Measurements from ENCODE around the gene DYNC2H1. TPM values are rescaled to one million over a fixed set of nuclear protein-coding genes. Genes with fewer than 3 reads are reported as not detected.

The DYNC2H1 gene
- total RNA-seq, 1 donor from 2014 or later, result 7.2 TPM

DNA sequence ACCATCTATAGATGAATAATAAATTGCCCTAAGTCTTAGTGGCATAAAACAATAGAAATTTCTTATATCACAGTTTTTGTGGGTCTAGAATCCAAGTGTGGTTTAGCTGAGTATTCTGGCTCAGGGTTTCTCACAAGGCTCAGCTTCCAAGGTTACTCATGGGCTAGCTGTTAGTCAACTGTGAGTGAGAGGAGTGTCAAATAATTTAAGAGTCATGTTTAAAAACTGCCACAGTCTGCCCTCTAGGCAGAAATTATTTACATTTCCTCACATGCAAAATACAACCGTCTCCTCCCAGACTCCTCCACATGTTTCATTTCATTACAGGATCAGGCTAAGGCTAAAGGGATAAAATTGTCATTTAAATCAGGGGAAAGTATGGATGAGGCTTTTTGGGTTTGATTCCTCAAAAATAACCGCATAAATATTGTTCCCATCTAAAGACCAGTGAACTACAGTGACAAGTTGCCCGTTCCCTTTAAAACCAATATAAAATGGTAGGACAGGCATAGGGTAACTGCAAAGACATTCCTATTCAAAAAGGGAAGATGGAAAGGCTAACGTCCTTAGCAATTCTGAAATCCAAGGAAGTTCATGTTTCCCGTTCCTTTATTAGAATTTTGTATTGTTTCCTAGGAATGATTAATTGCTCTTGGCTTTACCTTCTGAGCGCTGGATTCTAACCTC is 324.3 kb downstream of the DYNC2H1 start:
- no peak overlapping the region for H3K27ac Mint-ChIP-seq (ENCODE audit: unreplicated experiment)
- H3K27me3 Mint-ChIP-seq (ENCODE audit: low read depth), result no peaks in the 10 kb centered on the region

DNA sequence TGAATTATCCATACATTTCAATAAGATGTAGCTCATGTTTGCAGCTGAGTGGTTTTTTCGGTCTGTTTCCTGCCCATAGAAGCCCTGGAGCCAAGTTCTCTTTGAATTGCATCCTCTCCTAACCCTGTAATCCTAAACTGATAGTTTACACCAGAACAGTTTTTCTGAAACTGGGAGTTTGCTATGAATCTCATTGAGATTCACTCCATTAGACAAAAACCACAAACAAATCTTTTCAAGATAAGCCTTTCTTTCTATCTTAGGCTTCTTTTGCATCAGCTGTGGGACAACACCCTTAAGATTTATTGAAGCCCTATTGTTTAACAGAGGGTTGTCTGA is 324.8 kb downstream of the DYNC2H1 start:
- TF ChIP-seq, protein P1, sequence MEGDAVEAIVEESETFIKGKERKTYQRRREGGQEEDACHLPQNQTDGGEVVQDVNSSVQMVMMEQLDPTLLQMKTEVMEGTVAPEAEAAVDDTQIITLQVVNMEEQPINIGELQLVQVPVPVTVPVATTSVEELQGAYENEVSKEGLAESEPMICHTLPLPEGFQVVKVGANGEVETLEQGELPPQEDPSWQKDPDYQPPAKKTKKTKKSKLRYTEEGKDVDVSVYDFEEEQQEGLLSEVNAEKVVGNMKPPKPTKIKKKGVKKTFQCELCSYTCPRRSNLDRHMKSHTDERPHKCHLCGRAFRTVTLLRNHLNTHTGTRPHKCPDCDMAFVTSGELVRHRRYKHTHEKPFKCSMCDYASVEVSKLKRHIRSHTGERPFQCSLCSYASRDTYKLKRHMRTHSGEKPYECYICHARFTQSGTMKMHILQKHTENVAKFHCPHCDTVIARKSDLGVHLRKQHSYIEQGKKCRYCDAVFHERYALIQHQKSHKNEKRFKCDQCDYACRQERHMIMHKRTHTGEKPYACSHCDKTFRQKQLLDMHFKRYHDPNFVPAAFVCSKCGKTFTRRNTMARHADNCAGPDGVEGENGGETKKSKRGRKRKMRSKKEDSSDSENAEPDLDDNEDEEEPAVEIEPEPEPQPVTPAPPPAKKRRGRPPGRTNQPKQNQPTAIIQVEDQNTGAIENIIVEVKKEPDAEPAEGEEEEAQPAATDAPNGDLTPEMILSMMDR (IDR thresholded peaks at IDR 0.05), result no peak
- H3K9me3 Mint-ChIP-seq (ENCODE audit: low read depth), result no peaks in the 10 kb centered on the region
- no peak for DNase-seq (ENCODE audit: low spot score)
- no peaks in the 10 kb centered on the region for H3K27me3 Mint-ChIP-seq (ENCODE audit: low read depth)
- no peaks in the 10 kb centered on the region for H3K36me3 Mint-ChIP-seq (ENCODE audit: low read depth)
- H3K4me1 Mint-ChIP-seq (ENCODE audit: low read depth), result peaks cover 13% of the 10 kb centered on the region
- no peak overlapping the region for H3K27ac Mint-ChIP-seq (ENCODE audit: unreplicated experiment)
- no peak overlapping the region for H3K4me3 Mint-ChIP-seq (ENCODE audit: unreplicated experiment)

More for the DNA sequence above, 324.3 kb downstream of the DYNC2H1 start:
- Mint-ChIP-seq H3K4me1 (ENCODE audit: low read depth) (peaks cover 13% of the 10 kb centered on the region), H3K36me3 (ENCODE audit: low read depth) (no peaks in the 10 kb centered on the region), H3K9me3 (ENCODE audit: low read depth) (no peaks in the 10 kb centered on the region), H3K4me3 (ENCODE audit: unreplicated experiment) (no peak overlapping the region)
- DNase-seq (ENCODE audit: low spot score), result no peak
- TF ChIP-seq, protein P1 (IDR thresholded peaks at IDR 0.05), result peak; percentile 53

DNA sequence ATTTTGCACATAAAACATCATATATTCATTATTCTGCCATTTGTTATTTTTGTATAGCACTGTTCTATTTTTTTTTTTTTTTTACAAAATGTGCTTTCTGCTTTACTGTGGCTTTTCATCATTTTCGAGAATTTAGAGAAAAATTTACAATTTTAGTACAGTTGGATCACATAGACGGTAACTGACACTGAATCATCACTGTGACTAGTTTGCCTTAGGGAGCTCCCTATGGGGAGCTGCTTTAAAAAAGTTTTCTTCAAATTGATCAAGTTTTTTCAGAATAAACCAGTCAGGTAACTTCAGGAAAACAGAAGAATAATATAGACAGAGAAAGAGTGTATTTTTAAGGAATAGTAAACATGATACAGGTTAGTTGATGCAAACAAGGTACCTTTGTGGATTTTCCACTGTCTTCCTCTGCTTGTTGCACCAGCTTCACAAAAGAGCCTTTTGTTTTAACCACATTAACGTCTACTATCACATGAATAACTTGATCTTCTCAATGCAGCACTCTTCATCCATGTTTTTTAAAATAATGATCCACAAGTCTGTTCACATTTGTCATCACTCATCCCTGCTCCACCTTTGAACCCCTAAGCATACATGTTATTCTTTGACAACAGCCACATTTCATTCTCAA is 327.0 kb downstream of the DYNC2H1 start:
- Mint-ChIP-seq H3K9me3 (ENCODE audit: low read depth) (no peaks in the 10 kb centered on the region), H3K4me1 (ENCODE audit: low read depth) (peaks cover 13% of the 10 kb centered on the region), H3K27ac (ENCODE audit: unreplicated experiment) (no peak overlapping the region), H3K36me3 (ENCODE audit: low read depth) (no peaks in the 10 kb centered on the region), H3K4me3 (ENCODE audit: unreplicated experiment) (no peak overlapping the region), H3K27me3 (ENCODE audit: low read depth) (no peaks in the 10 kb centered on the region)
- TF ChIP-seq, protein P1 (IDR thresholded peaks at IDR 0.05), result no peak
- DNase-seq (ENCODE audit: low spot score), result no peak

DNA sequence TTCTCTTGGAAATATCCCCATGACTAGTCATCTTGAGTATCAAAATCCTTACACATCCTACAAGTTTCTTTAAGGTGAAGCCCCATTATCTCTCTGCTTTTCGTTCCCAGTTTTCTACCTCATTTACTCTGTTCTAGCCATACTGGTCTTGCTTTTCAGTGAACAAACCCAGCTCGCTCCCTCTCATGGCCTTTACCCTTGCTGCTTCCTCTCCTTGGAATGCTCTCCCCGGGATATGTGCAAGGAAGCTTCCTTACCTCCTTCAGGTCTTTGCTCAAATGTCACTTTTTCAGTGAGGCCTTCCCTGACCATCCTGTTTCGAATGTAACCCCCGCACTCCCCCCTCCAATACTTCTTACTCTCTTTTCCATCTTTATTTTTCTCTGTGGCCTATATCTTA is 331.8 kb downstream of the DYNC2H1 start:
- Mint-ChIP-seq H3K4me1 (ENCODE audit: low read depth) (no peaks in the 10 kb centered on the region), H3K9me3 (ENCODE audit: low read depth) (no peaks in the 10 kb centered on the region), H3K27ac (ENCODE audit: unreplicated experiment) (no peak overlapping the region), H3K27me3 (ENCODE audit: low read depth) (no peaks in the 10 kb centered on the region), H3K4me3 (ENCODE audit: unreplicated experiment) (no peak overlapping the region), H3K36me3 (ENCODE audit: low read depth) (no peaks in the 10 kb centered on the region)
- no peak for DNase-seq (ENCODE audit: low spot score)
- TF ChIP-seq, protein P1 (IDR thresholded peaks at IDR 0.05), result no peak

DNA sequence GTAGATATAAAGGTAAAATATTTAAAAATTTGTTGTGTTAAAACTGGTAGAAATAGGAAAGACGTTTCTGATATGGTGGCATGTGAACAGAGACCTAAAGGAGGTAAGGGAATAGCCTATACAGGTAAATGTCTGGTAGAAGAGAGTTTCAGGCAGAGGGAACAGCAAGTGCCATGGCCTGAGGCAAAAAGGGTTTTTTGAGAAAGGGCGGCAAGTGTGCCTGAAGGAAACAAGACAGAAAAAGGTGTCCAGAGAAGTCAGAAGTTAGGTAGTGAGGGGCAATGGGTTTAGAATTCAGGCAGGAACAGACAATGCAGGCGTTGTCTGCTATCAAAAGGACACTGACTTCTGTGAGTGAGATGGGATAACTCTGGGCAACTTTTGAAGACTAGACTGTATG is 339.7 kb downstream of the DYNC2H1 start:
- no peak for DNase-seq (ENCODE audit: low spot score)
- Mint-ChIP-seq H3K9me3 (ENCODE audit: low read depth) (peaks cover 3% of the 10 kb centered on the region), H3K27ac (ENCODE audit: unreplicated experiment) (no peak overlapping the region), H3K4me3 (ENCODE audit: unreplicated experiment) (no peak overlapping the region), H3K4me1 (ENCODE audit: low read depth) (no peaks in the 10 kb centered on the region), H3K27me3 (ENCODE audit: low read depth) (no peaks in the 10 kb centered on the region), H3K36me3 (ENCODE audit: low read depth) (no peaks in the 10 kb centered on the region)
- TF ChIP-seq, protein P1 (IDR thresholded peaks at IDR 0.05), result no peak
